PFSK-1 (cell line): Measurements from ENCODE around the gene PRRC2B.

Experiments
- POLR2AphosphoS5 ChIP-seq: IDR thresholded peaks from 2 replicates; pipeline ENCODE4 v1.6.1; 2012; ENCODE audit warnings: low read depth, mild to moderate bottlenecking, control low read depth, low read length, moderate library complexity
- REST ChIP-seq, 2 experiments: IDR thresholded peaks; 2 replicates each; pipeline versions ENCODE4 v1.6.1 to v1.8.0; 2011 to 2012; ENCODE audit warnings: low read depth in 2 of 2, low read length in 2 of 2, control low read depth in 1 of 2, inconsistent platforms in 1 of 2, mild to moderate bottlenecking in 1 of 2, moderate library complexity in 1 of 2; ENCODE audit not compliant: insufficient read depth in 1 of 2
- SIN3A ChIP-seq: IDR thresholded peaks from 2 replicates; pipeline ENCODE4 v1.6.1; 2012; ENCODE audit warnings: mild to moderate bottlenecking, low read length, moderate library complexity, borderline replicate concordance; ENCODE audit not compliant: insufficient read depth

GRCh38 chr9:131365546-131365945 lies 28.3 kb upstream of the PRRC2B start:
- TF ChIP-seq POLR2AphosphoS5 (no peak), SIN3A (no peak), REST (IDR thresholded peaks at IDR 0.05; ENCODE audit: insufficient read depth in 1 of 2, low read depth in 2 of 2, low read length in 2 of 2) (no peak)
